RCC 7860 (cell line): Measurements from ENCODE around the gene ACYP2.
"Not testable (repeated sequence)": the region's sequence is repeated elsewhere in the genome, so short reads cannot be mapped to it uniquely, and the experiment has no call there.

Experiments used
- DNase-seq: peaks from one replicate; pipeline ENCODE4 v3.0.0-alpha.2; 2015; ENCODE audit warnings: low spot score
- FAIRE-seq: peaks from 2 replicates; lab custom pipeline; 2012; peaks lifted over from hg19 to GRCh38; lab: Jason Lieb, UNC

Gene ACYP2

GRCh38 chr2:54115284-54116137 lies at the start of gene ACYP2:
ACYP2 (plus strand) TSS chr2:54115615.
- peak; percentile 81 for FAIRE-seq

GRCh38 chr2:54065891-54066290 lies 49.5 kb upstream of the ACYP2 start:
- FAIRE-seq (no peak), DNase-seq (no peak)

More at GRCh38 chr2:54115284-54116137, at the start of gene ACYP2:
- peak; percentile 88 for DNase-seq

- no peak for DNase-seq
- no peak for FAIRE-seq
Observed at GRCh38 chr2:54067851-54068375, 47.5 kb upstream of the ACYP2 start.

- not testable (repeated sequence) for DNase-seq, FAIRE-seq
Observed at GRCh38 chr2:54072483-54072882, 42.9 kb upstream of the ACYP2 start.

GRCh38 chr2:54073796-54074195 lies 41.6 kb upstream of the ACYP2 start:
- DNase-seq (peak; percentile 75), FAIRE-seq (peak; percentile 76)

GRCh38 chr2:54074606-54075341 lies 40.6 kb upstream of the ACYP2 start:
- DNase-seq (no peak), FAIRE-seq (no peak)

GRCh38 chr2:54076586-54076985 lies 38.8 kb upstream of the ACYP2 start:
- FAIRE-seq: no peak
- no peak for DNase-seq

GRCh38 chr2:54077088-54077900 lies 38.1 kb upstream of the ACYP2 start:
- DNase-seq: no peak
- no peak for FAIRE-seq

- FAIRE-seq: no peak
- DNase-seq: no peak
Observed at GRCh38 chr2:54079331-54079730, 36.1 kb upstream of the ACYP2 start.

- DNase-seq (peak; percentile 90), FAIRE-seq (peak; percentile 83)
Observed at GRCh38 chr2:54081574-54081973, 33.8 kb upstream of the ACYP2 start.

GRCh38 chr2:54083021-54083420 lies 32.4 kb upstream of the ACYP2 start:
- FAIRE-seq: no peak
- DNase-seq: no peak

GRCh38 chr2:54083445-54083844 lies 32.0 kb upstream of the ACYP2 start:
- FAIRE-seq: no peak

GRCh38 chr2:54084600-54084999 lies 30.8 kb upstream of the ACYP2 start:
- DNase-seq (no peak), FAIRE-seq (no peak)

More at GRCh38 chr2:54083445-54083844, 32.0 kb upstream of the ACYP2 start:
- DNase-seq: no peak

GRCh38 chr2:54085069-54085468 lies 30.3 kb upstream of the ACYP2 start:
- no peak for FAIRE-seq
- DNase-seq: no peak

- no peak for FAIRE-seq
Observed at GRCh38 chr2:54086157-54086556, 29.3 kb upstream of the ACYP2 start.

GRCh38 chr2:54088191-54088634 lies 27.2 kb upstream of the ACYP2 start:
- DNase-seq: no peak
- no peak for FAIRE-seq

More at GRCh38 chr2:54086157-54086556, 29.3 kb upstream of the ACYP2 start:
- DNase-seq: no peak

- FAIRE-seq (no peak), DNase-seq (no peak)
Observed at GRCh38 chr2:54088719-54089118, 26.7 kb upstream of the ACYP2 start.

- no peak for FAIRE-seq
- no peak for DNase-seq
Observed at GRCh38 chr2:54090521-54091117, 24.8 kb upstream of the ACYP2 start.

GRCh38 chr2:54092940-54093339 lies 22.5 kb upstream of the ACYP2 start:
- no peak for FAIRE-seq
- DNase-seq: no peak

- FAIRE-seq, DNase-seq: not testable (repeated sequence)
Observed at GRCh38 chr2:54095406-54095805, 20.0 kb upstream of the ACYP2 start.
